Mucosa of gallbladder (tissue), 1 donor: ENCODE results near the gene MBIP. TPM values are rescaled to one million over a fixed set of nuclear protein-coding genes. Genes with fewer than 3 reads are reported as not detected.

ENCODE experiments used
- DNase-seq: peaks from one replicate; pipeline ENCODE4 v3.0.0-alpha.2; 2020; ENCODE audit warnings: low spot score
- total RNA-seq: library from RNA; stranded (reverse); gene quantifications from one replicate; pipeline ENCODE4 v1.2.1, GENCODE V29; 2021
- donor health status: DM: no; HTN: no; CAD: no.

Gene MBIP
- total RNA-seq, 1 donor from 2014 or later, result 15.5 TPM

- DNase-seq, result no peak
These were observed 56.3 kb downstream of the MBIP start for GRCh38 chr14:36264107-36264506.

GRCh38 chr14:36260970-36261640 is 59.3 kb downstream of the MBIP start:
- DNase-seq, result no peak

- no peak for DNase-seq
These were observed 62.2 kb downstream of the MBIP start for GRCh38 chr14:36258241-36258640.

GRCh38 chr14:36256126-36256801 is 64.2 kb downstream of the MBIP start:
- DNase-seq, result no peak

- DNase-seq, result no peak
These were observed 66.3 kb downstream of the MBIP start for GRCh38 chr14:36254020-36254624.

Other genes with a start within 250 kb of the MBIP start
- not detected for gene PTCSC3, start 143.9 kb downstream of the MBIP start, total RNA-seq
- gene NKX2-1, start 199.6 kb upstream of the MBIP start, total RNA-seq, result 0.26 TPM